Activated CD4-positive, alpha-beta T cell treated with anti-CD3 and anti-CD28 coated beads, Interleukin-2, Interleukin-6, amounts not matched to agents 100 ng/mL and 50 ng/mL, durations not matched to agents 16 hours and 8 hours (primary cell): ENCODE results near the gene EN1.
A peak's percentile ranks its signal among the peaks of the same experiment; 100 is the strongest.

Source experiments
- DNase-seq: peaks from one replicate; pipeline ENCODE4 v3.0.0-alpha.2; 2020

Gene EN1

GRCh38 chr2:118846953-118847761 lies at the start of gene EN1:
Gene EN1, minus strand, starts transcription at chr2:118847648. Its CDS starts 481 bp downstream, at chr2:118847167.
- DNase-seq, result no peak

- DNase-seq, result no peak
Observed at GRCh38 chr2:118893100-118893499, 45.7 kb upstream of the EN1 start.

GRCh38 chr2:118889995-118890394 lies 42.5 kb upstream of the EN1 start:
- DNase-seq, result no peak

DNA sequence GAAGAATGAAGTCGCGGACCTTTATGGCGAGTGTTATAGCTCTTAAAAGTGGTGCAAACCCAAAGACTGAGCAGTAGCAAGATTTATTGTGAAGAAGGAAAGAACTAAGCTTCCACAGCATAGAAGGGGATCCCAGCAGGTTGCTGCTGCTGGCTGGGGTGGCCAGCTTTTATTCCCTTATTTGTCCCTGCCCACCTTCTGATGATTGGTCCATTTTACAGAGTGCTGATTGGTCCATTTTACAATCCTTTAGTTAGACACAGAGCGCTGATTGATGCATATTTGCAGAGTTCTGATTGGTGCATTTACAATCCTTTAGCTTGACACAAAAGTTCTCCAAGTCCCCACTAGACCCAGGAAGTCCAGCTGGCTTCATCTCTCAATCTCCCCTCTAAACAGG lies 36.3 kb upstream of the EN1 start:
- DNase-seq, result no peak

GRCh38 chr2:118882693-118883336 lies 35.4 kb upstream of the EN1 start:
- DNase-seq, result peak; percentile 82

DNA sequence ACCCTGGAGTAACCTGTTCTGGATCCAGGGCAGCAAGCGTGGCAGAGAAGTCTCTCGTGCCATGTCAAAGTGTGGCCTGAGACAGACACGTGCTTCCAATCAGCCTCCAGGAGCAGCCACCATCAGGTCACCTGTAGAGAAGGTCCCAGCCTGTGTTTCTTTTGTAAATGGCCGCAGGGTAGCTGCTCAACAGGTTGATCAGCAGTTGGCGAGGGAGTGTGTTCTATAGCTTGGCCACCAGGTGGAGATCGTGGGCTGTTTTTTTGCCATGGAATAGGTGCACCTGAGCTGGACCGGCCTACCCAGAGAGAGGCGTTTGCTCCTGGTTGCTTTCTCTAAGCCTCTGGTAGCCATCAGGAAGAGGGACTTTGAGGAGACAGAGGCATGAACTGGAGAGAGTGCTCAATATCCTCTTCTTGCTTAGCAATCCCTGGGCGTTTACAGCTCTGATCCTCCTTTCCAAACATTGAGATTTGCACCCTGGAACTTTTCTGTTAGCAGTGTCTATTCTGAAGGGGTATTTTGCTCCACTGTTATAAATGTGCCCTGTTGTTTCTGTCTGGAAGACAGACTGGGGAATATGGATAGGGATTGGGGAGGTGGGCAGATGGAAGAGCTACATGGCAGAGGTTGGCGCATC lies 34.2 kb upstream of the EN1 start:
- DNase-seq, result peak; percentile 77

DNA sequence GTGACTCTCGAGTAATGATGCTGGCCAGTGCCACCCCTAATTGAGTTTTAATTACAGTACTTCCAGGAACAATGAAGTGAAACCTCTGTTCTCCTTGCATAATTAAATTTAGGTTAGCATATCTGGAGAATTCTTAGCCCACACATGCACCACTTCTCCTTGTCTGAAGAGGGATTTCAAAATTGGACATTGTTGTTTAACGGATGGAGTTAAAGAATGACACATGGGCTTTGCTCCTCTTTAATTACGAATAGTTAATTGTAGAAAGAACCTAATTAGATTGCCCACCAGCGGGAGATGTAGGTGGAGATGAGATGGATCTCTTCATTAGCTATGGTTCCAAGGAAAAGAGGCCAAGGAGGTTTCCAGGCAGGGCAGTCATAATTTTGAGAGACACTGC lies 33.1 kb upstream of the EN1 start:
- no peak for DNase-seq

GRCh38 chr2:118878531-118879149 lies 31.2 kb upstream of the EN1 start:
- DNase-seq, result no peak

- DNase-seq, result no peak
Observed at GRCh38 chr2:118875318-118875717, 27.9 kb upstream of the EN1 start.

DNA sequence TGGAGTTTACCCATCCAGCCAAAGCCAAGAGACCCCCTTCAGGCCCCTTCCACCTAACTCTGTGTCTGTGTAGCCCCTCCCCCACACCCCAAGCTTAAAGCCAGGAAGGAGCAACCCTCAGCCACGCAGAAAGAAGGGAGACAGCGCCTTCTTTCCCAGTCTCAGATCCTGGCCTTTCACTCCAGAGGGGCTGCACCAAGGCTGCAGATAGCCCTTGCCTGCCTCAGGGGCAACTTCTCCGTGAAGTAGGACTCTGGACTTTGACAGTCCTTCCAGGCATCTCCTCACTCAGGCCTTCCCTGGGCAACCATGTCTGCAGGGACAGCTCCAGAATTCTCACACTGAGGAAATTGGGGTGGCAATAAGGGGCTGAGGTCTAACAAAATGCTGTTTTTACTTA lies 26.9 kb upstream of the EN1 start:
- DNase-seq, result no peak

DNA sequence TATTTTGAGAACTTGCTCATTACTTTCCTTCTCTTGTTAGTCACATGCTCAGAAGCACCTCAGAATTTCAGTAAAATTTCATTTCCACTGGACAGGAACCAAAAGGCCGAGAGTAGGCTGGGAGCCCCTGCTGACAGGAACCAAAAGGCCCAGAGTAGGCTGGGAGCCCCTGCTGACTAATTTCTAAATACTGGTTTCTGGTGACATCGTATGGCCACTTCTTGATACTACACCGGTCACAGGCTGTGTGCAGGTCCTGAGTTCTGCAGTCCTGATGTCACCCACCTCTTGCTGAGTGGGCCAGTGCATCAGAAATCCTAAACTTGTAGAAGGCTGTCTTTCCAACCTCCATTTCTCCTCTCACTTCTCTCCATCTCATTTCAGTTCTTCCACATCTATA lies 17.7 kb upstream of the EN1 start:
- peak; percentile 51 for DNase-seq

GRCh38 chr2:118864207-118864606 lies 16.8 kb upstream of the EN1 start:
- DNase-seq, result no peak

DNA sequence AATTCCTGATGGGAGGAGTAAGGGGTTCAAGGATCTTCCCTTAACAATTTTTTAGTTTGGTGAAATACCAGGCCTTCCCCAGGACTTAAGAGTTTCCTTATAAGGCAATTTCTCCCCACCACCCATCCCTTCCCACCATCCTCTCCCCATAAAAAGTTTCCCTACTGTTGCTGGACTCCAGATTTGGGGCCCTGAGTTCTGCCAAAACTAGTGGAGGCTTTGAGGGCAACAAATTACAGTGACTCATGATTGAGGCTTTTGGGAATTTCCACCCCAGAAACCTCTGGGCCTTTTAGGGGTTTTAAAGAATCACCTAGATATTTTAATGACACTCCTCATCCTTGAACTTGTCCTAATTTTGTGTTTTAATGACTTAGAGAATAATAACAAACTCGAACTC lies 14.3 kb upstream of the EN1 start:
- DNase-seq, result no peak

- no peak for DNase-seq
Observed at GRCh38 chr2:118861242-118861641, 13.8 kb upstream of the EN1 start.

- DNase-seq, result no peak
Observed at GRCh38 chr2:118860506-118860905, 13.1 kb upstream of the EN1 start.

DNA sequence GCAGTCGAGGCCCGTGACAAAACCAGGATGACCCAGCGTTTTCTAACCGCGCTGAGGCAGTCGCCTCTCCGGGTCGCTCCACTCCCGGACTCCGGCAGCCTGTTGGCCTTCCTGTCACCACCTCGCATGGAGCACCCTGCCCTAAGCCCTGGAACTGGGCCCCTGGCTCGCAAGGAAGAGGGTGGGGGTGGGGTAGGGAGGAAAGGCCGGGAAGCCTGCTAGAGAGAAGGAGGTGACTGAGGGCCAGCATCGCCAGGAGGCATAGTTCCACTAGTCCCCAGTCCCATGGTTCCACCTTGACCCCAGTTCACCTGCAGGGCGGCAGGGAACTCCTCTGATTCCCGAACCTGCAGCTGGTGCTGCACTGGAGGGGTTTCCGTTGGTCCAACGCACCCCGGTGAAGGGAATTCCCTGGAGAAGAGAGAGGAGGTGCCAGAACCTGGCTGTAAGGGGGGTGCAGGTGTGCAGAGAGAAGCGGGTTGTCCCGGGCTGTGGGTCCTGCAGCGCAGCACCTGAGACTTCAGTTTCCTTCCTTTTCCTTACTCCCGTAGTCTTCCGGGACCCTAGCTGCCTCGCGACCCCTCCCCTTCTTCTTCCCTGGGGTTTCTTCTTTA lies 11.8 kb upstream of the EN1 start:
- no peak for DNase-seq

- DNase-seq, result no peak
Observed at GRCh38 chr2:118858485-118859156, 11.2 kb upstream of the EN1 start.

DNA sequence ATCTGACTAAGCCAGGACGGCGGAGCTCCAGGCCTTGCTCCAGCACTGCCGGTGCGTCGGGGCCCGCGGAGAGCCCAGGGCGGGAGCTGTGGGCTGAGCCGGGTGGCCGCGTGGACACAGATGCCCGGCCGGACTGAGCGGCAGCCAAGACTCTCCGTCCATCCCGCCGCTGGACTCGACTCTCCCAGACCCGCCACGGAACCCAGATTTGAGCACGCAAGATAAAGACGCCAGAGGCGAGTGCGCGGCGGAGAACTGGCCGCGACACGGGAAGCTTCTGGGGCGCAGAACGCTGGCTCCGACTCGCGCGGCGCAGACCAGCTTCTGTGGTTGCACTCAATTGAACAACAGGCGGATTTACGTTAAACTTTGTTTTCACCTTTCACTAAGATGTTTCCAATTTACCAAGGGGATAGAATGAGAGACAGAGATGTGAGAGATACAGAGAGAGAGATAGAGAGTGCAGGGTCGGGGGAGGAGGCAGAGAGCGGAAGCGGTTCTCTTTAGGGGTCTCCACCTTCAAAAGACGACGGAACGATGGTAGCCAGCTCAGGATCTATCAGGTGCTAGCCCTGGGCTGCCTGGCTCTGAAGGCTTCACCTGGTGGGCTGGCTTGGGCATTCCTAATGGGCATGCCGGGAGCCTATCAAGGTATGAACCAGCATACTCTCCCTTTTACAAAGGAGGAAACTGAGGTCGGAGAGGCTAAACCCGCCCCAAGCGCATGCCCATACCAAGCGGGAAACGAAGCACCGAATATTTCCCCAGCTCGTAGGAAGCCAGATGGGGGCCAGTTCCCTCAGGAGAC lies 10.4 kb upstream of the EN1 start:
- no peak for DNase-seq

DNA sequence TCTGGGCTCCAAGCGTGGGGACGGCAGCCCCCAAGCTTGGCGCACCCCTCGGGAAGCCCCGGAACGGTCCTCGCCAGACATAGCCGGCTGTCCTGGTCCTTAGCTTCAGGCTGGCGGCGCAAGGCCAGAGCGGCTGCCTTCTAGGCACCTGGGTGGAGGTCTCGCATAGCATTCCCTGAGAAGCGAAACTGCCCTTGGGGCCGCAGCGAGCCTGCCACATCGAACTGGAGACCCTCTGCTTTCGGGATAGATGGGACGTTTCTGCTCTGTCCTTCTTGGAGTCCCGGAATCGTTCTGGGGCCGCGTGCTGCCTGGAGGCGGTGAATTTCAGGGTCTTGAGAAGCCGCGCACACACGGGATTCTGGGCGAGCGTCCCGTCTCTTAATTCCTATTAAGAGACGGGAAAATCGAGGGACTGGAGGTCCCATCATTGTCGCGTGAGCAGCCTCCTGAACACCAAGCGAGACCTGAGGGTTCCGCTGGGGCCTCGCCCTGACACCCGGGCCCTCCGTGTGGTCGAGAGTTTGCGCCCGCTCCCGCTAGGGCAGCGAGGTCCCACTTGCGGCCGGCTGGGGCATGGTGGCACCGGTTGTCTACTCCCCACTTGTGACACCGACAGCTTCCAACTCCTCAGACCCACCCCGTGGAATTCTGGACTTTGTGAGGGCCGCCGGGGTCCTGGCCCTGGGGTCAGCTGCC lies 9.7 kb upstream of the EN1 start:
- DNase-seq, result no peak

GRCh38 chr2:118856330-118856977 lies 9.0 kb upstream of the EN1 start:
- DNase-seq, result no peak
